Measurements from ENCODE around the gene GABRR2.

Gene GABRR2

GRCh38 chr6:89287351-89288028 is 27.6 kb downstream of the GABRR2 start (continued):
- TF ChIP-seq CREB5 (CRISPR knock-in tag; IDR thresholded peaks at IDR 0.05; ENCODE audit: low read depth) (no peak), TOX (CRISPR knock-in tag; IDR thresholded peaks at IDR 0.05; ENCODE audit: borderline replicate concordance) (no peak), TCF4 (CRISPR knock-in tag; IDR thresholded peaks at IDR 0.05; ENCODE audit: borderline replicate concordance) (no peak)

- no peak for ATAC-seq
Measured at GRCh38 chr6:89286516-89286915, 28.6 kb downstream of the GABRR2 start.

GRCh38 chr6:89284963-89285735 is 29.9 kb downstream of the GABRR2 start:
- ATAC-seq: no peak
- no peak for TF ChIP-seq PATZ1 (CRISPR knock-in tag; IDR thresholded peaks at IDR 0.05; ENCODE audit: borderline replicate concordance)
- TF ChIP-seq RARB (CRISPR knock-in tag; IDR thresholded peaks at IDR 0.05): no peak
- no peak for TF ChIP-seq ESRRG (CRISPR knock-in tag; IDR thresholded peaks at IDR 0.05)
- TF ChIP-seq ARNTL (CRISPR knock-in tag; IDR thresholded peaks at IDR 0.05; ENCODE audit: borderline replicate concordance, low read depth): no peak
- no peak for TF ChIP-seq CSDC2 (CRISPR knock-in tag; IDR thresholded peaks at IDR 0.05)
- no peak for TF ChIP-seq PPARA (CRISPR knock-in tag; IDR thresholded peaks at IDR 0.05; ENCODE audit: borderline replicate concordance)
- TF ChIP-seq ZNF565 (CRISPR knock-in tag; conservative IDR thresholded peaks at IDR 0.05; ENCODE audit: low read depth): no peak
- no peak for TF ChIP-seq TOX (CRISPR knock-in tag; IDR thresholded peaks at IDR 0.05; ENCODE audit: borderline replicate concordance)
- no peak for TF ChIP-seq GLIS3 (CRISPR knock-in tag; IDR thresholded peaks at IDR 0.05)

More at GRCh38 chr6:89286516-89286915, 28.6 kb downstream of the GABRR2 start:
- TF ChIP-seq RARB (CRISPR knock-in tag; IDR thresholded peaks at IDR 0.05) (no peak), ZNF565 (CRISPR knock-in tag; conservative IDR thresholded peaks at IDR 0.05; ENCODE audit: low read depth) (no peak), SNAI2 (CRISPR knock-in tag; IDR thresholded peaks at IDR 0.05) (no peak), CSRNP3 (CRISPR knock-in tag; IDR thresholded peaks at IDR 0.05) (no peak)

GRCh38 chr6:89284081-89284480 is 31.0 kb downstream of the GABRR2 start:
- TF ChIP-seq ZNF565 (CRISPR knock-in tag; conservative IDR thresholded peaks at IDR 0.05; ENCODE audit: low read depth) (no peak), ZFP30 (CRISPR knock-in tag; IDR thresholded peaks at IDR 0.05) (no peak), GLIS3 (CRISPR knock-in tag; IDR thresholded peaks at IDR 0.05) (no peak), PATZ1 (CRISPR knock-in tag; IDR thresholded peaks at IDR 0.05; ENCODE audit: borderline replicate concordance) (no peak)
- ATAC-seq: no peak

- TF ChIP-seq ZNF8 (CRISPR knock-in tag; IDR thresholded peaks at IDR 0.05) (no peak), RARB (CRISPR knock-in tag; IDR thresholded peaks at IDR 0.05) (no peak), TCF4 (CRISPR knock-in tag; IDR thresholded peaks at IDR 0.05; ENCODE audit: borderline replicate concordance) (no peak), POU6F1 (CRISPR knock-in tag; IDR thresholded peaks at IDR 0.05; ENCODE audit: borderline replicate concordance, low read depth) (no peak), GLIS3 (CRISPR knock-in tag; IDR thresholded peaks at IDR 0.05) (no peak), SNAI2 (CRISPR knock-in tag; IDR thresholded peaks at IDR 0.05) (no peak)
- no peak for ATAC-seq
Measured at GRCh38 chr6:89282749-89283148, 32.4 kb downstream of the GABRR2 start.
